Smooth muscle cell (in vitro differentiated cells): ENCODE results near the gene FAM13A. TPM values are rescaled to one million over a fixed set of nuclear protein-coding genes. Genes with fewer than 3 reads are reported as not detected.

Experiments
- DNase-seq: peaks from one replicate; lab custom pipeline; 2025; ENCODE audit not compliant: unreplicated experiment; lab: John Stamatoyannopoulos, UW
- H2AFZ ChIP-seq: fragments of 200-600 bp; sonication (generic); 2 replicates; pipeline ENCODE4 v1.6.0; 2016; ENCODE audit warnings: antibody characterized with exemption, low read depth, mild to moderate bottlenecking
- H3F3A ChIP-seq: fragments of 200-600 bp; sonication (generic); 2 replicates; pipeline ENCODE4 v1.6.0; 2017; ENCODE audit warnings: antibody characterized with exemption, low read depth
- H3K27ac ChIP-seq: fragments of 200-600 bp; sonication (generic); 2 replicates; pipeline ENCODE4 v1.5.1; 2016; ENCODE audit warnings: low read depth, mild to moderate bottlenecking
- H3K27me3 ChIP-seq: fragments of 200-600 bp; sonication (generic); 2 replicates; pipeline ENCODE4 v1.6.1; 2016; ENCODE audit warnings: low read depth, mild to moderate bottlenecking
- H3K36me3 ChIP-seq: fragments of 200-600 bp; sonication (generic); 2 replicates; pipeline ENCODE4 v1.5.1; 2016; ENCODE audit warnings: low read depth
- H3K4me1 ChIP-seq: fragments of 200-600 bp; sonication (generic); 2 replicates; pipeline ENCODE4 v1.5.1; 2016; ENCODE audit warnings: low read depth
- H3K4me2 ChIP-seq: fragments of 200-600 bp; sonication (generic); 2 replicates; pipeline ENCODE4 v1.6.0; 2016; ENCODE audit warnings: mild to moderate bottlenecking
- H3K4me3 ChIP-seq: fragments of 200-600 bp; sonication (generic); 2 replicates; pipeline ENCODE4 v1.5.1; 2016; ENCODE audit warnings: mild to moderate bottlenecking
- H3K79me2 ChIP-seq: fragments of 200-600 bp; sonication (generic); 2 replicates; pipeline ENCODE4 v1.6.0; 2016; ENCODE audit warnings: low read depth, mild to moderate bottlenecking
- H3K9ac ChIP-seq: fragments of 200-600 bp; sonication (generic); 2 replicates; pipeline ENCODE4 v1.6.0; 2016; ENCODE audit warnings: low read depth
- H3K9me3 ChIP-seq: fragments of 200-600 bp; sonication (generic); replicated peaks from 2 replicates; pipeline ENCODE4 v1.5.1; 2016; ENCODE audit warnings: low read depth
- H4K20me1 ChIP-seq: fragments of 200-600 bp; sonication (generic); 2 replicates; pipeline ENCODE4 v1.6.0; 2016; ENCODE audit warnings: low read depth
- CTCF ChIP-seq: fragments of 200-600 bp; sonication (generic); IDR thresholded peaks from 2 replicates; pipeline ENCODE4 v1.5.1; 2017; ENCODE audit warnings: borderline replicate concordance, mild to moderate bottlenecking, antibody characterized with exemption; ENCODE audit not compliant: insufficient read depth, poor library complexity, severe bottlenecking
- WGBS: methylation state at CpG from one replicate; pipeline ENCODE4 v1.1.7; 2016; ENCODE audit warnings: low lambda C conversion rate; 5-methylcytosine and 5-hydroxymethylcytosine counted together
- polyA plus RNA-seq: library from polyadenylated mRNA; unstranded; fragments of >200 nt; fragmentation: Nextera tagmentation; extraction: Ambion mirVana; gene quantifications from 2 replicates; pipeline ENCODE4 v1.2.1, GENCODE V29; 2016
- total RNA-seq: library from RNA; depleted of rRNA; stranded (reverse); fragments of >200 nt; gene quantifications from 2 replicates; pipeline ENCODE4 v1.2.3, GENCODE V29; 2014

Gene FAM13A
- total and polyA plus RNA-seq, 2 experiments from 2014 or later: 14.6 to 39.9 TPM

DNA sequence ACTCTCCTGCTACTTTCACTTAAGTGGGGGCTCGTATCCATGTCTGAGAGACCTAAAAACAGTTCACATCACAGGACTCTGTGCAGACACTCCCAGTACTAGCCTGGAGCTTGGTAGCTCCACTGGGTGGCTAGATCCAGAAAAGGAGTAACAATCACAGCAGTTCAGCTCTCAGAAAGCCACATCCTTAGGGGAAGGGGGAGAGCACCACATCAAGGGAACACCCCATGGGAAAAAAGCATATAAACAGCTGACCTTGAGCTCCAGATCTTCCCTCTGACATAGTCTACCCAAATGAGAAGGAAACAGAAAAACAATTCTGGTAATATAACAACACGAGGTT is 175.8 kb downstream of the FAM13A start:
- Histone ChIP-seq H3K4me2 (no peak overlapping the region), H2AFZ (no peak overlapping the region), H3K36me3 (no peaks in the 10 kb centered on the region), H3F3A (no peaks in the 10 kb centered on the region), H3K79me2 (no peaks in the 10 kb centered on the region), H3K9me3 (no peaks in the 10 kb centered on the region), H3K4me1 (peaks cover 6% of the 10 kb centered on the region), H3K27me3 (no peaks in the 10 kb centered on the region), H3K9ac (no peak overlapping the region), H4K20me1 (no peaks in the 10 kb centered on the region), H3K4me3 (no peak overlapping the region), H3K27ac (peak overlapping the region; percentile 28)
- no peak for TF ChIP-seq CTCF
- 56% methylated on average over 2 of the region's 2 CpGs for WGBS
- no peak for DNase-seq

DNA sequence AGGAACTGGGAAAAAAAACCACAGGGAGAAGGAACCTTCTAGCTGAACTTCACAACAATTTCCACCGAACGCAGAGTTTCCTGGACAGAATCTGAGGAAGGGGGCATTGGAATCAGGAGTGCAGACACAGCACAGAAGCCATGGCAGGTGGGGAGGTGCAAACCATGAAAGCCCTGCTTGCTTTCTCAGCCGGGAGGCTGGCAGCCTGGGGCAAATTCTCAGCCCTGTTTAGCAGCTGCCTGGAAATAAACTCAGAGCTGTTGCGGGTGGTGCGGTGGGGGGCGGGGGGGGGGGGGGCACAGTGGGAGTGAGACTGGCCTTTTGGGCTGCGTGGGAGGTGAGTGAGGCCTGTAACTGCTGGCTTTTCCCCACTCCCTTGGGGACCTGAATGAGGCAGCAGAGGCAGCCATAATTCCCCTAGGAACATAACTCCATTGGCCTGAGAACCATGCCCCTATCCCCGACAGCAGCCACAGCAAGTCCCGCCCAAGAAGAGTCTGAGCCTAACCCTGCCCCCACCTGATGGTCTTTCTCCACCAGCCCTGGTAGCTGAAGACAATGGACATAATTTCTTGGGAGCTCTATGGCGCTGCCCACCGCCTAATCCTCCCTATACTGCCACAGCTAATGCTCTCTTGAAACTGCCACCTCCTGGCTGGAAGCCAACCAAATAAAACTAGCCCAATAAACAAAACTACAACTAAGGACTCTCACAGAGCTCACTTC is 176.3 kb downstream of the FAM13A start:
- WGBS: 78% methylated on average over 7 of the region's 11 CpGs
- no peaks in the 10 kb centered on the region for H4K20me1 ChIP-seq
- peaks cover 6% of the 10 kb centered on the region for H3K4me1 ChIP-seq
- peak overlapping the region; percentile 28 for H3K27ac ChIP-seq
- no peaks in the 10 kb centered on the region for H3K36me3 ChIP-seq
- no peak overlapping the region for H3K9ac ChIP-seq
- H2AFZ ChIP-seq: no peak overlapping the region
- H3K9me3 ChIP-seq: no peaks in the 10 kb centered on the region
- H3F3A ChIP-seq: no peaks in the 10 kb centered on the region
- H3K4me2 ChIP-seq: no peak overlapping the region
- H3K79me2 ChIP-seq: no peaks in the 10 kb centered on the region
- no peaks in the 10 kb centered on the region for H3K27me3 ChIP-seq
- no peak for TF ChIP-seq CTCF
- no peak overlapping the region for H3K4me3 ChIP-seq
- DNase-seq: no peak

- DNase-seq: no peak
Observed at GRCh38 chr4:88879991-88880390, 177.0 kb downstream of the FAM13A start.

More at GRCh38 chr4:88879991-88880390, 177.0 kb downstream of the FAM13A start:
- H3K4me2 ChIP-seq: no peak overlapping the region
- no peaks in the 10 kb centered on the region for H3K36me3 ChIP-seq
- H3K27me3 ChIP-seq: no peaks in the 10 kb centered on the region
- WGBS: 91% methylated on average over 4 of the region's 4 CpGs
- no peaks in the 10 kb centered on the region for H3K9me3 ChIP-seq
- no peaks in the 10 kb centered on the region for H3K79me2 ChIP-seq
- no peaks in the 10 kb centered on the region for H3F3A ChIP-seq
- no peak overlapping the region for H3K27ac ChIP-seq
- no peak overlapping the region for H3K9ac ChIP-seq
- peaks cover 6% of the 10 kb centered on the region for H3K4me1 ChIP-seq
- no peak for TF ChIP-seq CTCF
- no peaks in the 10 kb centered on the region for H4K20me1 ChIP-seq
- H2AFZ ChIP-seq: no peak overlapping the region
- H3K4me3 ChIP-seq: no peak overlapping the region
